ENCODE results near the gene PRRT1B.

PRRT1B gene

DNA sequence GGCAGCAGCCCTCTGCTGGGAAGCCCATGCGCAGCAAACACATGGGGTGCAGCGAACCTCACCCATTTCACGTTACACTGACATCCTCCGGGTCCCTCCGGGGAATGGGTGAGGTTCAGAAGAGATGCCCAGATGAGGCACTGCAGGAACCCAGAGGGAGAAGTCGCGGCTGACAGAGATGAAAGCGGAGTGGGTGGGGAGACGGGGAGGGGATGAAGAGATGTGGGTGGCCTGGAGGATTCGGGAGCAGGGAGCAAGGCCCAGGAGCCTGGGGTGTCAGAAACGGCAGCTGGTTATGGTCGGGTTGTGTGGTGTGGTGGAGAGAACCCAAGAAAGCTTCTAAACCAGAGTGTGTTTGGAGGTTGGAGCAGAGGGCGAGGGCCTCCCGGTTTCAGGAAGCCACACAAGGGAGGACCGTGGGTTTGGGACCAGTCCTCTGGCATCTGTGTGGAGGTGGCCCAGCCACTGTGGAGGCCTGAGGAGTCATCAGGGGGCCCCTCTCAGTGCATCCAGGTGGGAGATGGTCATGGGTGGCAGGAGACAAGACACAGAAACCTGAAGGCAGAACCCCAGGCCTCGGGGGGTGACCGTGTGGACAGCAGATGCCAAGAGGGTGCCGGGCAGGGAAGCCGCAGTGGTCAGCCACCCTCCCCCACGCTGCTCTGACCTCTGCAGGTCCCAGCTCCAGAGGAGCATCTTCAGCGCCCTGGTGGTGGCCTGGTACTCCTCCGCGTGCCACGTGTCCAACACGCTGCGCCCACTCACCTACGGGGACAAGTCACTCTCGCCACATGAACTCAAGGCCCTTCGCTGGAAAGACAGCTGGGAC, 22.9 kb upstream of the PRRT1B start:
- no peak overlapping the region for H3K4me2 ChIP-seq (ENCODE audit: low read length)
- DNase-seq = no peak

DNA sequence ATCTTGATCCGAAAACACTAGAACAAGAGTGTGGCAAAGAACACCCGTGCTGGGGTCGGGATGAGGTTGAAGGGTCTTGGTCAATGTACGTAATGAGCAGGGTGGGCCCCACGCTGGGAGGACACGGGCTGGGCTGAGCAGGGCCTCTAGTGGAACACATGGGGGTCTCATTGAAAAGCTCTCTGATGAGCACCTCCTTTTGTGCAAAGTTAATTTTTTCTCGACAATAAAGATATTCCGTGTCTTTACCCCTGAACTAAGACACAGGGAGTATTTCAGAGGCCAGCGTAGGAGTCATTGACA, 22.3 kb upstream of the PRRT1B start:
- WGBS (ENCODE audit: extremely low coverage, insufficient coverage, insufficient read length) = no CpG with 5 or more reads among the region's 9 CpGs
- H2BK120ac ChIP-seq (ENCODE audit: insufficient read depth, low read length, poor library complexity) = no peak overlapping the region
- no peaks in the 10 kb centered on the region for H3K79me2 ChIP-seq (ENCODE audit: control insufficient read depth, insufficient read depth, low read length, poor library complexity)

More for the DNA sequence above, 22.9 kb upstream of the PRRT1B start:
- H3K36me3 ChIP-seq (ENCODE audit: control insufficient read depth in 1 of 2, insufficient read depth in 2 of 2, low read length in 2 of 2) = peaks cover 89 to 94% of the 10 kb centered on the region in 2 experiments
- H2AFZ ChIP-seq (ENCODE audit: insufficient read depth, low read length, poor library complexity) = no peak overlapping the region
- no peak overlapping the region for H3K27ac ChIP-seq (ENCODE audit: low read depth, low read length)
- H3K14ac ChIP-seq (ENCODE audit: low read length) = no peak overlapping the region
- H3K79me1 ChIP-seq (ENCODE audit: low read length) = peaks cover 3% of the 10 kb centered on the region
- no peak overlapping the region for H2AK5ac ChIP-seq (ENCODE audit: low read length)
- no CpG with 5 or more reads among the region's 29 CpGs for WGBS (ENCODE audit: extremely low coverage, insufficient coverage, insufficient read length)
- no peak overlapping the region for H3K4me3 ChIP-seq (ENCODE audit: low read depth, low read length)
- H2BK120ac ChIP-seq (ENCODE audit: insufficient read depth, low read length, poor library complexity) = no peak overlapping the region
- H3K79me2 ChIP-seq (ENCODE audit: control insufficient read depth, insufficient read depth, low read length, poor library complexity) = no peaks in the 10 kb centered on the region
- no peak overlapping the region for H4K91ac ChIP-seq (ENCODE audit: low read depth, low read length)
- no peak overlapping the region for H3K4ac ChIP-seq (ENCODE audit: low read depth, low read length)
- H3K27me3 ChIP-seq (ENCODE audit: insufficient read depth, low read length) = no peaks in the 10 kb centered on the region
- H4K12ac ChIP-seq (ENCODE audit: low read depth, low read length) = no peak overlapping the region
- no peak overlapping the region for H4K8ac ChIP-seq (ENCODE audit: low read depth, low read length)
- H2BK12ac ChIP-seq (ENCODE audit: low read length) = no peak overlapping the region
- peaks cover 9% of the 10 kb centered on the region for H3K9me3 ChIP-seq (ENCODE audit: insufficient read depth, low read depth, low read length)
- no peak overlapping the region for H3K9ac ChIP-seq (ENCODE audit: low read length)
- H3K4me1 ChIP-seq (ENCODE audit: control insufficient read depth in 1 of 2, insufficient read depth in 2 of 2, low read length in 2 of 2) = peaks cover 6 to 9% of the 10 kb centered on the region in 2 experiments
- H2BK5ac ChIP-seq (ENCODE audit: low read depth, low read length, poor library complexity) = no peak overlapping the region
- H3K23ac ChIP-seq (ENCODE audit: low read length) = no peak overlapping the region
- no peak overlapping the region for H3K18ac ChIP-seq (ENCODE audit: low read length)

GRCh38 chr9:131523451-131524435, 21.6 kb upstream of the PRRT1B start:
- H3K4me1 ChIP-seq (ENCODE audit: control insufficient read depth in 1 of 2, insufficient read depth in 2 of 2, low read length in 2 of 2) = peaks cover 6 to 9% of the 10 kb centered on the region in 2 experiments
- H3K23ac ChIP-seq (ENCODE audit: low read length) = no peak overlapping the region
- no peak overlapping the region for H2AFZ ChIP-seq (ENCODE audit: insufficient read depth, low read length, poor library complexity)
- peak overlapping the region; percentile 26 for H4K91ac ChIP-seq (ENCODE audit: low read depth, low read length)
- H3K27ac ChIP-seq (ENCODE audit: low read depth, low read length) = peak overlapping the region; percentile 35
- H3K4me2 ChIP-seq (ENCODE audit: low read length) = no peak overlapping the region
- H3K14ac ChIP-seq (ENCODE audit: low read length) = no peak overlapping the region
- H3K79me1 ChIP-seq (ENCODE audit: low read length) = peaks cover 3% of the 10 kb centered on the region
- no peak overlapping the region for H3K4ac ChIP-seq (ENCODE audit: low read depth, low read length)
- no peaks in the 10 kb centered on the region for H3K27me3 ChIP-seq (ENCODE audit: insufficient read depth, low read length)
- peak overlapping the region; percentile 49 for H4K8ac ChIP-seq (ENCODE audit: low read depth, low read length)
- no peak for DNase-seq
- H3K79me2 ChIP-seq (ENCODE audit: control insufficient read depth, insufficient read depth, low read length, poor library complexity) = no peaks in the 10 kb centered on the region
- H3K4me3 ChIP-seq (ENCODE audit: low read depth, low read length) = no peak overlapping the region
- no peak overlapping the region for H2BK12ac ChIP-seq (ENCODE audit: low read length)
- H2AK5ac ChIP-seq (ENCODE audit: low read length) = peak overlapping the region; percentile 35
- peaks cover 85 to 91% of the 10 kb centered on the region in 2 experiments for H3K36me3 ChIP-seq (ENCODE audit: control insufficient read depth in 1 of 2, insufficient read depth in 2 of 2, low read length in 2 of 2)
- no peak overlapping the region for H3K9ac ChIP-seq (ENCODE audit: low read length)
- H3K9me3 ChIP-seq (ENCODE audit: insufficient read depth, low read depth, low read length) = peaks cover 10% of the 10 kb centered on the region
- no CpG with 5 or more reads among the region's 29 CpGs for WGBS (ENCODE audit: extremely low coverage, insufficient coverage, insufficient read length)
- H2BK5ac ChIP-seq (ENCODE audit: low read depth, low read length, poor library complexity) = peak overlapping the region; percentile 46
- peak overlapping the region; percentile 35 for H2BK120ac ChIP-seq (ENCODE audit: insufficient read depth, low read length, poor library complexity)
- no peak overlapping the region for H4K12ac ChIP-seq (ENCODE audit: low read depth, low read length)
- no peak overlapping the region for H3K18ac ChIP-seq (ENCODE audit: low read length)

More for the DNA sequence above, 22.3 kb upstream of the PRRT1B start:
- H4K91ac ChIP-seq (ENCODE audit: low read depth, low read length) = no peak overlapping the region
- no peak overlapping the region for H3K14ac ChIP-seq (ENCODE audit: low read length)
- no peak overlapping the region for H2BK5ac ChIP-seq (ENCODE audit: low read depth, low read length, poor library complexity)
- DNase-seq = no peak
- H3K79me1 ChIP-seq (ENCODE audit: low read length) = peaks cover 3% of the 10 kb centered on the region
- H3K36me3 ChIP-seq (ENCODE audit: control insufficient read depth in 1 of 2, insufficient read depth in 2 of 2, low read length in 2 of 2) = peaks cover 85 to 91% of the 10 kb centered on the region in 2 experiments
- H3K23ac ChIP-seq (ENCODE audit: low read length) = no peak overlapping the region
- no peak overlapping the region for H4K8ac ChIP-seq (ENCODE audit: low read depth, low read length)
- H4K12ac ChIP-seq (ENCODE audit: low read depth, low read length) = no peak overlapping the region
- H3K4ac ChIP-seq (ENCODE audit: low read depth, low read length) = no peak overlapping the region
- no peak overlapping the region for H3K4me3 ChIP-seq (ENCODE audit: low read depth, low read length)
- no peaks in the 10 kb centered on the region for H3K27me3 ChIP-seq (ENCODE audit: insufficient read depth, low read length)
- H2BK12ac ChIP-seq (ENCODE audit: low read length) = no peak overlapping the region
- H3K9me3 ChIP-seq (ENCODE audit: insufficient read depth, low read depth, low read length) = peaks cover 9% of the 10 kb centered on the region
- no peak overlapping the region for H3K9ac ChIP-seq (ENCODE audit: low read length)
- H3K4me2 ChIP-seq (ENCODE audit: low read length) = no peak overlapping the region
- no peak overlapping the region for H3K27ac ChIP-seq (ENCODE audit: low read depth, low read length)
- H2AK5ac ChIP-seq (ENCODE audit: low read length) = no peak overlapping the region
- no peak overlapping the region for H2AFZ ChIP-seq (ENCODE audit: insufficient read depth, low read length, poor library complexity)
- H3K4me1 ChIP-seq (ENCODE audit: control insufficient read depth in 1 of 2, insufficient read depth in 2 of 2, low read length in 2 of 2) = peaks cover 6 to 9% of the 10 kb centered on the region in 2 experiments
- H3K18ac ChIP-seq (ENCODE audit: low read length) = no peak overlapping the region

- H3K14ac ChIP-seq (ENCODE audit: low read length) = no peak overlapping the region
- H3K36me3 ChIP-seq (ENCODE audit: control insufficient read depth in 1 of 2, insufficient read depth in 2 of 2, low read length in 2 of 2) = peaks cover 85 to 91% of the 10 kb centered on the region in 2 experiments
- peak overlapping the region; percentile 19 for H2AK5ac ChIP-seq (ENCODE audit: low read length)
- H2BK120ac ChIP-seq (ENCODE audit: insufficient read depth, low read length, poor library complexity) = no peak overlapping the region
- no peak overlapping the region for H3K23ac ChIP-seq (ENCODE audit: low read length)
- H3K4me1 ChIP-seq (ENCODE audit: control insufficient read depth in 1 of 2, insufficient read depth in 2 of 2, low read length in 2 of 2) = peaks cover 6 to 9% of the 10 kb centered on the region in 2 experiments
- no peaks in the 10 kb centered on the region for H3K79me2 ChIP-seq (ENCODE audit: control insufficient read depth, insufficient read depth, low read length, poor library complexity)
- H2BK12ac ChIP-seq (ENCODE audit: low read length) = no peak overlapping the region
- no peak overlapping the region for H3K4me2 ChIP-seq (ENCODE audit: low read length)
- H3K18ac ChIP-seq (ENCODE audit: low read length) = no peak overlapping the region
- H4K8ac ChIP-seq (ENCODE audit: low read depth, low read length) = no peak overlapping the region
- no peak overlapping the region for H3K9ac ChIP-seq (ENCODE audit: low read length)
- no peak overlapping the region for H2BK5ac ChIP-seq (ENCODE audit: low read depth, low read length, poor library complexity)
- WGBS (ENCODE audit: extremely low coverage, insufficient coverage, insufficient read length) = no CpG with 5 or more reads among the region's 23 CpGs
- no peaks in the 10 kb centered on the region for H3K27me3 ChIP-seq (ENCODE audit: insufficient read depth, low read length)
- H4K12ac ChIP-seq (ENCODE audit: low read depth, low read length) = no peak overlapping the region
- no peak overlapping the region for H3K4ac ChIP-seq (ENCODE audit: low read depth, low read length)
- H2AFZ ChIP-seq (ENCODE audit: insufficient read depth, low read length, poor library complexity) = no peak overlapping the region
- peaks cover 8% of the 10 kb centered on the region for H3K9me3 ChIP-seq (ENCODE audit: insufficient read depth, low read depth, low read length)
- no peak for DNase-seq
- H3K79me1 ChIP-seq (ENCODE audit: low read length) = peaks cover 3% of the 10 kb centered on the region
- no peak overlapping the region for H3K4me3 ChIP-seq (ENCODE audit: low read depth, low read length)
- H3K27ac ChIP-seq (ENCODE audit: low read depth, low read length) = no peak overlapping the region
- H4K91ac ChIP-seq (ENCODE audit: low read depth, low read length) = no peak overlapping the region
Observed at GRCh38 chr9:131524665-131525315, 20.5 kb upstream of the PRRT1B start.

Data from trophoblast cell (in vitro differentiated cells and primary cell).